C1 segment of cervical spinal cord (tissue), 14 donors: Measurements from ENCODE around the gene ITGA1.
"Not testable (repeated sequence)": the region's sequence is repeated elsewhere in the genome, so short reads cannot be mapped to it uniquely, and the experiment has no call there.

Experiments used
- DNase-seq, 14 donors: peaks; one replicate each; lab custom pipeline; 2025; lab: John Stamatoyannopoulos, UW

The ITGA1 gene

GRCh38 chr5:52948418-52949076 lies 160.8 kb downstream of the ITGA1 start:
- DNase-seq = peak in 10 of 14 donors; percentile 4 to 35 (median 24)

- DNase-seq = no peak
These were observed 163.0 kb downstream of the ITGA1 start for GRCh38 chr5:52950686-52951085.

- DNase-seq = no peak
These were observed 164.8 kb downstream of the ITGA1 start for GRCh38 chr5:52952483-52952882.

- no peak for DNase-seq
These were observed 168.3 kb downstream of the ITGA1 start for GRCh38 chr5:52956014-52956413.

- DNase-seq = no peak
These were observed 169.4 kb downstream of the ITGA1 start for GRCh38 chr5:52956915-52957747.

GRCh38 chr5:52961274-52961681 lies 173.6 kb downstream of the ITGA1 start:
- DNase-seq = no peak

- DNase-seq = no peak
These were observed 175.9 kb downstream of the ITGA1 start for GRCh38 chr5:52963636-52964035.

- DNase-seq = no peak
These were observed 176.4 kb downstream of the ITGA1 start for GRCh38 chr5:52964138-52964537.

- DNase-seq = not testable (repeated sequence)
These were observed 188.4 kb downstream of the ITGA1 start for GRCh38 chr5:52976157-52976556.

- DNase-seq = no peak
These were observed 189.7 kb downstream of the ITGA1 start for GRCh38 chr5:52977264-52977897.

GRCh38 chr5:52981507-52981906 lies 193.8 kb downstream of the ITGA1 start:
- DNase-seq = no peak

- no peak for DNase-seq
These were observed 196.3 kb downstream of the ITGA1 start for GRCh38 chr5:52983731-52984636.

GRCh38 chr5:52985306-52985705 lies 197.6 kb downstream of the ITGA1 start:
- no peak for DNase-seq

- DNase-seq = no peak
These were observed 200.1 kb downstream of the ITGA1 start for GRCh38 chr5:52987711-52988331.

GRCh38 chr5:52988335-52989024 lies 200.8 kb downstream of the ITGA1 start:
- peak in 1 of 14 donors; percentile 52 for DNase-seq

- DNase-seq = peak in 6 of 14 donors; percentile 60 to 77 (median 66)
These were observed 201.5 kb downstream of the ITGA1 start, which contains the start of gene ITGA2 for GRCh38 chr5:52989025-52989780. Gene ITGA2, plus strand, starts transcription at chr5:52989352. Its CDS starts 117 bp downstream, at chr5:52989469.

GRCh38 chr5:52989781-52990527 lies 202.2 kb downstream of the ITGA1 start:
- DNase-seq = peak in 9 of 14 donors; percentile 26 to 70 (median 59)

GRCh38 chr5:52990528-52990925 lies 202.8 kb downstream of the ITGA1 start:
- DNase-seq = no peak

GRCh38 chr5:52993367-52993766 lies 205.7 kb downstream of the ITGA1 start:
- DNase-seq = no peak
